H1 (cell line): Measurements from ENCODE around the gene ZNF83. TPM values are rescaled to one million over a fixed set of nuclear protein-coding genes. Genes with fewer than 3 reads are reported as not detected.

Source experiments
- CTCF ChIA-PET: fragments of 300-600 bp; sonication (Branson Sonifier 250); formaldehyde crosslinking; loops from one replicate; lab custom pipeline; 2021; ENCODE audit not compliant: partially characterized antibody; lab: Charles Lee
- POLR2A ChIA-PET: fragments of 300-600 bp; sonication (Branson Sonifier 250); formaldehyde crosslinking; loops from one replicate; lab custom pipeline; 2021; ENCODE audit warnings: inconsistent platforms; ENCODE audit not compliant: partially characterized antibody; lab: Charles Lee
- DNase-seq, 2 experiments: peaks; one replicate each; pipeline versions ENCODE4 v3.0.0 to v3.0.0-alpha.2; 2010 to 2022; ENCODE audit warnings: low spot score in 2 of 2, low read depth in 1 of 2, mixed read lengths in 1 of 2
- FAIRE-seq: peaks from 2 replicates; lab custom pipeline; 2011; peaks lifted over from hg19 to GRCh38; lab: Jason Lieb, UNC
- H2AFZ ChIP-seq: 2 replicates; pipeline ENCODE4 v1.8.1; 2012; ENCODE audit warnings: low read length, inconsistent platforms
- H2AK5ac ChIP-seq: 2 replicates; pipeline ENCODE4 v1.6.1; 2013; ENCODE audit warnings: low read depth, low read length
- H2BK120ac ChIP-seq: replicated peaks from 2 replicates; pipeline ENCODE3; 2013; ENCODE audit warnings: low read depth, low read length, inconsistent platforms
- H2BK12ac ChIP-seq: 2 replicates; pipeline ENCODE4 v1.6.1; 2013; ENCODE audit warnings: low read depth, low read length
- H2BK15ac ChIP-seq: 2 replicates; pipeline ENCODE4 v1.6.1; 2013; ENCODE audit warnings: low read length
- H2BK20ac ChIP-seq: 2 replicates; pipeline ENCODE4 v1.6.1; 2013; ENCODE audit warnings: low read length
- H2BK5ac ChIP-seq: 2 replicates; pipeline ENCODE4 v1.6.1; 2013; ENCODE audit warnings: low read depth, low read length
- H3K14ac ChIP-seq: 2 replicates; pipeline ENCODE4 v1.6.1; 2013; ENCODE audit warnings: inconsistent platforms; ENCODE audit not compliant: insufficient read length
- H3K18ac ChIP-seq: 2 replicates; pipeline ENCODE4 v1.6.1; 2013; ENCODE audit warnings: low read length; ENCODE audit errors: extremely low read depth
- H3K23ac ChIP-seq: 2 replicates; pipeline ENCODE4 v1.6.1; 2013; ENCODE audit warnings: inconsistent platforms; ENCODE audit not compliant: insufficient read length
- H3K23me2 ChIP-seq: 2 replicates; pipeline ENCODE4 v1.6.1; 2013; ENCODE audit warnings: low read depth, low read length
- H3K27ac ChIP-seq: 2 replicates; pipeline ENCODE4 v1.6.1; 2011; ENCODE audit warnings: low read depth, low read length, inconsistent platforms
- H3K27me3 ChIP-seq, 4 experiments: replicated peaks in 1 of 4; 1 replicate in 1 of 4; 2 replicates in 3 of 4; pipeline versions ENCODE4 v1.6.1 to v1.8.1; 2011 to 2013; ENCODE audit warnings: low read length in 3 of 4, mild to moderate bottlenecking in 3 of 4, inconsistent platforms in 2 of 4, mixed read lengths in 2 of 4, moderate library complexity in 1 of 4; ENCODE audit not compliant: control insufficient read depth in 3 of 4, insufficient read depth in 3 of 4; ENCODE audit errors: extremely low read depth in 1 of 4
- H3K36me3 ChIP-seq, 4 experiments: 2 replicates each; pipeline versions ENCODE4 v1.6.1 to v1.8.1; 2011 to 2013; ENCODE audit warnings: mild to moderate bottlenecking in 4 of 4, low read length in 3 of 4, moderate library complexity in 2 of 4, control low read depth in 1 of 4, inconsistent platforms in 1 of 4; ENCODE audit not compliant: insufficient read depth in 4 of 4, control insufficient read depth in 2 of 4
- H3K4ac ChIP-seq: replicated peaks from 2 replicates; pipeline ENCODE3; 2013; ENCODE audit warnings: low read length, low read depth, mixed read lengths, inconsistent platforms; ENCODE audit not compliant: insufficient read length
- H3K4me1 ChIP-seq, 4 experiments: replicated peaks in 1 of 4; 1 replicate in 1 of 4; 2 replicates in 3 of 4; pipeline versions ENCODE4 v1.6.1 to v1.8.1; 2011 to 2013; ENCODE audit warnings: low read length in 3 of 4, inconsistent platforms in 2 of 4, mixed read lengths in 1 of 4; ENCODE audit not compliant: insufficient read depth in 4 of 4, control insufficient read depth in 3 of 4
- H3K4me2 ChIP-seq, 2 experiments: 2 replicates each; pipeline versions ENCODE4 v1.6.1 to v1.8.1; 2011 to 2013; ENCODE audit warnings: low read depth in 2 of 2, low read length in 2 of 2, control low read depth in 1 of 2, inconsistent platforms in 1 of 2, mild to moderate bottlenecking in 1 of 2; ENCODE audit not compliant: insufficient read depth in 1 of 2
- H3K4me3 ChIP-seq, 4 experiments: fragments of 200-600, 300-600 bp in 1 of 4; sonication (generic), shearing (Covaris generic), sonication (Bioruptor Twin) in 1 of 4; 2 replicates each; pipeline versions ENCODE4 v1.5.1 to v1.8.1; 2011 to 2016; ENCODE audit warnings: low read length in 4 of 4, low read depth in 3 of 4, control low read depth in 2 of 4, inconsistent platforms in 2 of 4, mild to moderate bottlenecking in 2 of 4, mixed read lengths in 1 of 4, moderate library complexity in 1 of 4; ENCODE audit not compliant: insufficient read depth in 2 of 4; ENCODE audit errors: extremely low read depth in 1 of 4
- H3K56ac ChIP-seq: replicated peaks from 2 replicates; pipeline ENCODE3; 2013; ENCODE audit warnings: low read depth, mild to moderate bottlenecking, mixed read lengths, low read length, inconsistent platforms; ENCODE audit not compliant: insufficient read length
- H3K79me1 ChIP-seq: 2 replicates; pipeline ENCODE4 v1.6.1; 2013; ENCODE audit warnings: low read depth, low read length, control low read depth
- H3K79me2 ChIP-seq, 2 experiments: 2 replicates each; pipeline versions ENCODE4 v1.6.1 to v1.8.1; 2012 to 2013; ENCODE audit warnings: low read length in 2 of 2, mild to moderate bottlenecking in 2 of 2, inconsistent platforms in 1 of 2; ENCODE audit not compliant: insufficient read depth in 2 of 2, control insufficient read depth in 1 of 2
- H3K9ac ChIP-seq, 4 experiments: replicated peaks in 1 of 4; 1 replicate in 1 of 4; 2 replicates in 3 of 4; pipeline versions ENCODE4 v1.6.1 to v1.8.1; 2011 to 2013; ENCODE audit warnings: low read depth in 3 of 4, low read length in 3 of 4, control low read depth in 2 of 4, mild to moderate bottlenecking in 2 of 4, moderate library complexity in 2 of 4, inconsistent platforms in 1 of 4; ENCODE audit errors: extremely low read depth in 1 of 4
- H3K9me3 ChIP-seq, 2 experiments: 2 replicates each; pipeline versions ENCODE4 v1.6.1 to v1.8.1; 2012 to 2013; ENCODE audit warnings: mild to moderate bottlenecking in 2 of 2, moderate library complexity in 2 of 2, control low read depth in 1 of 2, inconsistent platforms in 1 of 2, low read depth in 1 of 2, low read length in 1 of 2, mixed read lengths in 1 of 2; ENCODE audit not compliant: insufficient read depth in 2 of 2
- H4K20me1 ChIP-seq, 2 experiments: replicated peaks in 1 of 2; 2 replicates each; pipeline versions ENCODE3 to v1.8.1; 2011 to 2013; ENCODE audit warnings: inconsistent platforms in 2 of 2, low read length in 2 of 2, mild to moderate bottlenecking in 1 of 2; ENCODE audit not compliant: insufficient read depth in 2 of 2, control insufficient read depth in 1 of 2
- H4K5ac ChIP-seq: 2 replicates; pipeline ENCODE4 v1.6.1; 2013; ENCODE audit warnings: low read length, low read depth, mixed read lengths, inconsistent platforms; ENCODE audit not compliant: insufficient read length
- H4K8ac ChIP-seq: 2 replicates; pipeline ENCODE4 v1.8.0; 2013; ENCODE audit warnings: mild to moderate bottlenecking, moderate library complexity, low read length, inconsistent platforms; ENCODE audit not compliant: insufficient read depth; ENCODE audit errors: extremely low read depth
- H4K91ac ChIP-seq: replicated peaks from 2 replicates; pipeline ENCODE3; 2013; ENCODE audit warnings: low read length, mixed read lengths, inconsistent platforms; ENCODE audit not compliant: insufficient read length
- BRCA1 ChIP-seq: IDR thresholded peaks from 2 replicates; pipeline ENCODE4 v1.6.1; 2012; ENCODE audit warnings: low read depth, low read length, improper control_type of control experiment
- CHD1 ChIP-seq: IDR thresholded peaks from 2 replicates; pipeline ENCODE4 v1.6.1; 2012; ENCODE audit warnings: low read depth, low read length, improper control_type of control experiment
- CTBP2 ChIP-seq: IDR thresholded peaks from 2 replicates; pipeline ENCODE4 v1.7.0; 2011; ENCODE audit warnings: borderline replicate concordance, mild to moderate bottlenecking, moderate library complexity, mixed read lengths, low read length; ENCODE audit not compliant: insufficient read depth, insufficient read length
- ZNF274 ChIP-seq: IDR thresholded peaks from 2 replicates; pipeline ENCODE4 v1.7.0; 2012; ENCODE audit warnings: low read length, borderline replicate concordance; ENCODE audit errors: extremely low read depth
- WGBS, 2 experiments: shearing (Covaris generic) in 1 of 2; methylation state at CpG; one replicate each; pipeline versions ENCODE4 v1.1.6 to v1.1.7; 2013 to 2015; ENCODE audit warnings: low lambda C conversion rate in 2 of 2, mixed read lengths in 2 of 2, inconsistent platforms in 1 of 2, low coverage in 1 of 2, missing lambda C conversion rate in 1 of 2; ENCODE audit not compliant: insufficient replicate concordance in 2 of 2, insufficient coverage in 1 of 2, insufficient read length in 1 of 2; ENCODE audit errors: extremely low coverage in 1 of 2, missing lambda C conversion rate in 1 of 2; 5-methylcytosine and 5-hydroxymethylcytosine counted together
- polyA plus RNA-seq, 7 experiments: library from polyadenylated mRNA; depleted of rRNA in 3 of 7; stranded (reverse) in 5 of 7; unstranded in 2 of 7; fragments of >200 nt in 5 of 7; fragments of 200-250 nt in 2 of 7; gene quantifications; 1 replicate in 5 of 7; 2 replicates in 1 of 7; 4 replicates in 1 of 7; pipeline versions ENCODE4 v1.2.1 to v1.2.3, GENCODE V29; 2011 to 2013; ENCODE audit warnings: missing spikeins in 2 of 7, mixed read lengths in 2 of 7
- total RNA-seq: library from RNA; stranded (reverse); fragmentation: NEBNext Ultra II Directional; extraction: Animal tissue kit (Norgen Biotek cat#: 25700); gene quantifications from 2 replicates; pipeline ENCODE4 v1.2.1, GENCODE V29; 2021

ZNF83 gene
- total and polyA plus RNA-seq, 2 of the 8 experiments (the other 6 are each of a cell fraction or from before 2014, with no cell fraction given): 13.2 to 19.4 TPM

DNA sequence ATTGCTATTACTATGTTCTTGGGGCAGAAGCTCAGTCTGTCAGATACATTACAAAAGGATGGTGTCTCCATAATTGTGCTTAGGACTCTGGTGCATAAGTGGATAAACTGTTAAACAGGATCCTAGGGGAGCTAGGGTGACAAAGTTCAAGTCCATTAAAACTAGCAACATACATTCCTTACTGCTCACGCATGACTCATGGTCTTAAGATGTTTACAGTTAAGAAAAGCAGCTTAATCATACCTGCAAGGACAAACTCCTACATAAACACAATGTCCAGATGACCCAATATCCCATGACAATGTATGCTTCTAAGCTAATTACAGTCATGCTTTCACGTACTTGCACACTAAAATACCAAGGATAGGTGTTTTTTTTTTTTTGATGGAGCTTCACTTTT lies 71.6 kb downstream of the ZNF83 start:
- DNase-seq: no peak
- Histone ChIP-seq H3K4me1 (peaks cover 0 to 6% (median 6%) of the 10 kb centered on the region in 4 experiments; a peak in 5 of 7 replicates), H3K18ac (peak overlapping the region; percentile 29; the same call in 1 of the 2 replicates), H2BK5ac (no peak overlapping the region), H4K5ac (no peak overlapping the region), H2BK15ac (no peak overlapping the region), H3K9ac (no peak overlapping the region), H3K4me3 (no peak overlapping the region), H3K23ac (no peak overlapping the region), H3K27me3 (no peaks in the 10 kb centered on the region), H4K91ac (no peak overlapping the region), H3K36me3 (0 out of 8 replicates have a peak, but pooled peaks cover 0 to 3% (median 0%) of the 10 kb centered on the region in 4 experiments), H2BK12ac (no peak overlapping the region), H2BK120ac (no peak overlapping the region), H3K79me2 (0 out of 4 replicates have a peak, but pooled peaks cover 0 to 2% of the 10 kb centered on the region in 2 experiments), H3K23me2 (peaks cover 3% of the 10 kb centered on the region; the same call in 1 of the 2 replicates), H3K4ac (no peak overlapping the region), H4K8ac (no peak overlapping the region), H3K14ac (no peak overlapping the region), H2AFZ (no peak overlapping the region), H2BK20ac (no peak overlapping the region), H4K20me1 (peaks cover 2 to 3% of the 10 kb centered on the region in 2 experiments), H2AK5ac (no peak overlapping the region), H3K4me2 (no peak overlapping the region), H3K79me1 (peaks cover 4% of the 10 kb centered on the region), H3K27ac (no peak overlapping the region), H3K56ac (no peak overlapping the region), H3K9me3 (no peaks in the 10 kb centered on the region)
- no peak for FAIRE-seq
- ChIA-PET POLR2A (interaction anchor here (0.6 to 1.4 kb wide), 3 partner anchors 10 to 74 kb away, joined by 3 to 4 read pairs (median 3); no protein-coding TSS in a partner anchor), CTCF (interaction anchor here (0.8 to 1.6 kb wide), 6 partner anchors 23 to 177 kb away, joined by 3 to 8 read pairs (median 4); no protein-coding TSS in a partner anchor)
- 96% methylated on average over 2 of the region's 2 CpGs; no CpG with 5 or more reads in 1 of the 2 experiments for WGBS, 2 experiments
- TF ChIP-seq ZNF274 (no peak), CTBP2 (no peak), CHD1 (no peak), BRCA1 (no peak)
